ENCODE data around the gene PRX.

PRX gene

DNA sequence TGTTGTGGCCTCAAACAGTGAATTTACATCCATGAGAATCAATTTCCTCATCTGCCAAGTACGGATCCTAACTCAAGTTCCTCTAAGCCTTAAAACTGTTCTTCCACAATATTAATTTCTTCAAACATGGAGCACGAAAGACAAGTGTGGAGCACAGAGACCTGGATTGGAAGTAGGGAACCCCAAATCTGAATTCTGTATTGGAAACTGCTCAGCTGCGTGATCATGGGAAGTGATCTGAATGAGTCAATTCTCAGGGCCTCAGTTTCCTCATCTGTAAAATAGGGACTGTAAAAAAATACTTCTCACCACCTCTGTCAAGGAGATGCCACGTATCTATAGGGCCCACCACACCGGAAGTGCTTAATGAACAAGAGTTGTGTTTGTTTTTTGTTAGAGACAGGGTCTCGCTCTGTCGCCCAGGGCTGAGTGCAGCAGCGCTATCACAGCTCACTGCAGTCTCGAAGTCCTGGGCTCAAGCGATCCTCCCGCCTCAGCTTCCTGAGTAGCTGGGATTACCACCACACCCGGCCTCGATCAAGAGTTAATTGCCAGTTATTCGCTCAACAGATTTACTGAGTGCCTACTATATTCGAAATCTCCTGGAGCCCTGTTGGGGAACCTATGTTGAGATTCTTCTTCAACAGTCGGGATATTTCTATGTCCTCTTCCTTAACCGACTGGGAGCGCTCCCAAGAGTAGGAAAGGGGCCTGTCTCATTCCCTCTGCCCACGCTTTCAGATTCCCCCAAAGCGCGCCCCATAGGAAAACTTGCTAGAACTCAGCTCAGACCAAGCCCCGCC is 29.4 kb upstream of the PRX start:
- peak overlapping the region; percentile 73 for H3K27ac ChIP-seq (ENCODE audit: low read length)
- peak overlapping the region; percentile 16 to 76; a peak in 3 of 4 replicates for H3K4me3 ChIP-seq (ENCODE audit: low read depth in 1 of 2, low read length in 2 of 2)
- no peaks in the 10 kb centered on the region for H3K9me3 ChIP-seq (ENCODE audit: insufficient read depth, low read length, severe bottlenecking)
- H2AFZ ChIP-seq (ENCODE audit: low read depth, low read length): peak overlapping the region; percentile 62
- TF ChIP-seq CTCF (IDR thresholded peaks at IDR 0.05; ENCODE audit: borderline replicate concordance, extremely low read depth, low read length, poor library complexity, severe bottlenecking): no peak
- TF ChIP-seq EZH2 (IDR thresholded peaks at IDR 0.05; ENCODE audit: borderline replicate concordance, low read depth, low read length, severe bottlenecking): no peak
- peaks cover 13% of the 10 kb centered on the region for H3K36me3 ChIP-seq (ENCODE audit: insufficient read depth, low read length)
- H3K27me3 ChIP-seq (ENCODE audit: insufficient read depth, low read length, poor library complexity): no peaks in the 10 kb centered on the region
- DNase-seq: peak; percentile 43
- H3K79me2 ChIP-seq (ENCODE audit: insufficient read depth, low read length): peaks cover 20% of the 10 kb centered on the region
- H3K4me2 ChIP-seq (ENCODE audit: insufficient read depth, low read length): peak overlapping the region; percentile 77
- ATAC-seq (ENCODE audit: insufficient read depth, low read depth): no peak
- no peaks in the 10 kb centered on the region for H4K20me1 ChIP-seq (ENCODE audit: insufficient read depth, low read length)
- peaks cover 18% of the 10 kb centered on the region for H3K4me1 ChIP-seq (ENCODE audit: insufficient read depth, low read length)
- peak overlapping the region; percentile 57 for H3K9ac ChIP-seq (ENCODE audit: low read depth, low read length)

DNA sequence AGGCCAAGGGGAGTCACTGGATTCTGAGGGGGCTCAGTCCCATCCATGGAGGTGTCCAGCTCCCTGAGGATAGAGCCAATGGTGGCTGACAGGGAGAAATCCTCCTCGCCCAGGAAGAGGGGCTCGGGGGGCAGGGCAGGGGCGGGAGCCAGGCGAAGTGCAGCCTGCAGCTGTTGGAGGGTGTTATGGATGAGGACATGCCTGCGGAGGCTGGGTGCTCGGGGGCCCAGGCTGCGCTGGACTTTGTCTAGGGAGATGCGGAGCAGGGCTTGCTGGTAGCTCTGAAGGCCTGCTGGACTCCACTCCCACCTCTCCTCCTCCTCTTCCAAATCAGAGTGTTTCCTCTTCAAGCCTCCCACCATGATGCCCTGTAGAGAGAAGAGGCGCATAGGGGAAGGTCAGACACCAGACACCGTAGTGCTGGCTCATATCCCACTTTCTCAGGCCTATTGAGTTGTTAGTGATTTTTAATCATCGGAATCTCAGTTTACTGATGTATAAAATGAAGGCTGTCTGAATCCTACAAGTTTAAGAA is 28.6 kb upstream of the PRX start:
- Histone ChIP-seq H3K4me1 (ENCODE audit: insufficient read depth, low read length) (peaks cover 18% of the 10 kb centered on the region), H3K27me3 (ENCODE audit: insufficient read depth, low read length, poor library complexity) (no peaks in the 10 kb centered on the region), H2AFZ (ENCODE audit: low read depth, low read length) (0 out of 2 replicates have a peak overlapping the region, but pooled peaks have one; percentile 62), H3K36me3 (ENCODE audit: insufficient read depth, low read length) (peaks cover 13% of the 10 kb centered on the region), H4K20me1 (ENCODE audit: insufficient read depth, low read length) (no peaks in the 10 kb centered on the region), H3K9ac (ENCODE audit: low read depth, low read length) (peak overlapping the region; percentile 57; the same call in 1 of the 2 replicates), H3K9me3 (ENCODE audit: insufficient read depth, low read length, severe bottlenecking) (no peaks in the 10 kb centered on the region), H3K79me2 (ENCODE audit: insufficient read depth, low read length) (peaks cover 20% of the 10 kb centered on the region), H3K4me2 (ENCODE audit: insufficient read depth, low read length) (peak overlapping the region; percentile 77), H3K4me3 (ENCODE audit: low read depth in 1 of 2, low read length in 2 of 2) (no peak overlapping the region), H3K27ac (ENCODE audit: low read length) (peak overlapping the region; percentile 73; the same call in 1 of the 2 replicates)
- no peak for ATAC-seq (ENCODE audit: insufficient read depth, low read depth)
- TF ChIP-seq CTCF (IDR thresholded peaks at IDR 0.05; ENCODE audit: borderline replicate concordance, extremely low read depth, low read length, poor library complexity, severe bottlenecking) (no peak), EZH2 (IDR thresholded peaks at IDR 0.05; ENCODE audit: borderline replicate concordance, low read depth, low read length, severe bottlenecking) (no peak)
- DNase-seq: no peak

DNA sequence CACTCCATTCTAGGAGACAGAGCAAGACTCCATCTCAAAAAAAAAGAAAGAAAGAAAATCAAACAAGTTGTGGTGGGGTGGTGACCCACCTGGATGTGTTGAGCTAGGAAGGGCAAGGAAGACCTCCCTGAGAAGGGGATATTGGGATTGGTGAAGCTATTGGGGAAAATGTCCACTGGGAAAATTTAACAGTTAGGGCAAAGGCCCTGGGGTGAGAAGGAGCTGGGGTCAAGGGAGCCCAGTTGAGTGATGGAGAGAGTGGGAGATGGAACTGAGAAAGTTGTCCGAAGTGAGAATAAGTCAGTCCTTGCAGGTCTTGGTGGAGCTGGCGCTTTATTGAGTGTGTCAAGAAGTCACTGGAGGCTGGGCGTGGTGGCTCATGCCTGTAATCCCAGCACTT is 25.1 kb upstream of the PRX start:
- no peak for ATAC-seq (ENCODE audit: insufficient read depth, low read depth)
- Histone ChIP-seq H3K9ac (ENCODE audit: low read depth, low read length) (no peak overlapping the region), H3K4me1 (ENCODE audit: insufficient read depth, low read length) (peaks cover 23% of the 10 kb centered on the region), H3K27me3 (ENCODE audit: insufficient read depth, low read length, poor library complexity) (no peaks in the 10 kb centered on the region), H3K9me3 (ENCODE audit: insufficient read depth, low read length, severe bottlenecking) (no peaks in the 10 kb centered on the region), H3K79me2 (ENCODE audit: insufficient read depth, low read length) (peaks cover 14% of the 10 kb centered on the region), H3K27ac (ENCODE audit: low read length) (no peak overlapping the region), H4K20me1 (ENCODE audit: insufficient read depth, low read length) (no peaks in the 10 kb centered on the region), H3K36me3 (ENCODE audit: insufficient read depth, low read length) (peaks cover 13% of the 10 kb centered on the region), H3K4me2 (ENCODE audit: insufficient read depth, low read length) (no peak overlapping the region), H2AFZ (ENCODE audit: low read depth, low read length) (no peak overlapping the region), H3K4me3 (ENCODE audit: low read depth in 1 of 2, low read length in 2 of 2) (no peak overlapping the region)
- TF ChIP-seq EZH2 (IDR thresholded peaks at IDR 0.05; ENCODE audit: borderline replicate concordance, low read depth, low read length, severe bottlenecking) (no peak), CTCF (IDR thresholded peaks at IDR 0.05; ENCODE audit: borderline replicate concordance, extremely low read depth, low read length, poor library complexity, severe bottlenecking) (no peak)
- DNase-seq: no peak
